Activated B cell treated with CpG ODN at 0.5 μM for 24 hours (primary cell): Measurements from ENCODE around the gene SDF4. TPM values are rescaled to one million over a fixed set of nuclear protein-coding genes. Genes with fewer than 3 reads are reported as not detected.

Experiments used
- ATAC-seq: fragments of 200-7000 bp; cut with Tn5 transposase; one replicate; pipeline ENCODE4 v1.10.0; 2021; ENCODE audit warnings: low read depth, mild to moderate bottlenecking, moderate library complexity
- CTCF ChIA-PET: fragments of 350-600 bp; sonication (Branson Sonifier 250); formaldehyde crosslinking; loops from one replicate; lab custom pipeline; 2021; ENCODE audit warnings: antibody characterized with exemption; lab: Charles Lee
- POLR2A ChIA-PET: fragments of 350-600 bp; sonication (Branson Sonifier 250); formaldehyde crosslinking; loops from one replicate; lab custom pipeline; 2021; ENCODE audit warnings: antibody characterized with exemption; lab: Charles Lee
- DNase-seq: peaks from one replicate; pipeline ENCODE4 v3.0.0; 2022
- H3K27ac Mint-ChIP-seq: one replicate; pipeline ENCODE4 v1.8.0; 2020; ENCODE audit warnings: mixed read lengths
- H3K27me3 Mint-ChIP-seq: one replicate; pipeline ENCODE4 v1.8.0; 2021; ENCODE audit warnings: mixed read lengths
- H3K36me3 Mint-ChIP-seq: one replicate; pipeline ENCODE4 v1.8.0; 2021; ENCODE audit warnings: low read depth, mixed read lengths
- H3K4me1 Mint-ChIP-seq: one replicate; pipeline ENCODE4 v1.8.0; 2021; ENCODE audit warnings: mixed read lengths
- H3K4me3 Mint-ChIP-seq: one replicate; pipeline ENCODE4 v1.8.0; 2020; ENCODE audit warnings: mild to moderate bottlenecking, mixed read lengths
- H3K9me3 Mint-ChIP-seq: one replicate; pipeline ENCODE4 v1.8.0; 2020; ENCODE audit warnings: mixed read lengths
- CTCF ChIP-seq: fragments of 200-600 bp; IDR thresholded peaks from one replicate; pipeline ENCODE4 v1.8.0; 2022; ENCODE audit warnings: antibody characterized with exemption, mild to moderate bottlenecking
- intact Hi-C: fragments of 100-400 bp; cut with micrococcal nuclease; formaldehyde crosslinking; loops from one replicate; pipeline ENCODE4 v1.15.1; 2024
- total RNA-seq: library from RNA; stranded (reverse); gene quantifications from 2 replicates; pipeline ENCODE4 v1.2.3, GENCODE V29; 2022

Gene SDF4
- total RNA-seq, 1 donor from 2014 or later, result 97.9 TPM

GRCh38 chr1:1236945-1237873 is 5.4 kb upstream of the SDF4 start:
- CTCF ChIA-PET, result interaction anchor here (2.1 kb wide), 1 partner anchor 115 kb away, joined by 12 read pairs; no protein-coding TSS in a partner anchor
- POLR2A ChIA-PET, result interaction anchor here (1.5 kb wide), 1 partner anchor 115 kb away, joined by 6 read pairs; no protein-coding TSS in a partner anchor
- H3K9me3 Mint-ChIP-seq, result no peaks in the 10 kb centered on the region
- intact Hi-C loops, result no loop called here
- no peak overlapping the region for H3K27ac Mint-ChIP-seq
- no peak for DNase-seq
- TF ChIP-seq CTCF, result no peak
- H3K27me3 Mint-ChIP-seq, result no peaks in the 10 kb centered on the region
- peak overlapping the region; percentile 32 for H3K4me3 Mint-ChIP-seq
- H3K36me3 Mint-ChIP-seq, result peaks cover 18% of the 10 kb centered on the region
- H3K4me1 Mint-ChIP-seq, result peaks cover 30% of the 10 kb centered on the region
- ATAC-seq, result no peak

DNA sequence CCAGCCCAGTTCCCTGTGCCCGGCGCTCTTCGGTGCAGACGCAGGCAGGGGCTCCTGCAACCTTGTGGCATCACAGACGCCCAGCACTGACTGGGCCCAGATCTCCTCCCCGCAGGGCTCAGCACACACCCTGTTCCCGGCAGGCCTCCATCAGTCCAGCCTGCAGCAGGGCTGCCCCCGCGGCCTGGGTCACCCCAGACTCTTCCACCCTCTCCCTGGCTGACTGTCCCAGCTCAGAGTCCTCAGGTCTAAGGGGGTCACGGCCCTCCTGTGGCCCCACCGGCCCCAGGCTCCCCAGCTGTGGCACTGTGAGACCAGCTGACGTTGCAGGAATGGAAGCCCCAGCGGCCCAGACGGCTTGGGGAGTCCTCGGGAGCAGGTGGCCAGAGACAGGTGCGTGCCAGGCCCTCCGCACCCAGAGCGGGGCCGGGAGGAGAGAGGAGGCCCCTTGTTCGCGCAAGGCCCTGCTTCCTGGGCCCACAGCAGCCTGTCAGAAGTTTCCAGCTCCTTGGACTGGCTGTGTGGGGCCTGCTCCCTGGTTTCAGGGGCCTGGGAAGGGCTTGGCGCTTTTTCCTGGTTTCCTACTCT is 4.5 kb upstream of the SDF4 start:
- Mint-ChIP-seq H3K36me3 (peaks cover 19% of the 10 kb centered on the region), H3K27ac (no peak overlapping the region), H3K27me3 (no peaks in the 10 kb centered on the region), H3K4me1 (peaks cover 30% of the 10 kb centered on the region), H3K9me3 (no peaks in the 10 kb centered on the region), H3K4me3 (no peak overlapping the region)
- ChIA-PET POLR2A (interaction anchor here (0.7 kb wide), 1 partner anchor 65 kb away, joined by 3 read pairs; no protein-coding TSS in a partner anchor), CTCF (no interaction called here)
- DNase-seq (no peak), ATAC-seq (no peak)
- intact Hi-C loops, result no loop called here
- TF ChIP-seq CTCF, result no peak

DNA sequence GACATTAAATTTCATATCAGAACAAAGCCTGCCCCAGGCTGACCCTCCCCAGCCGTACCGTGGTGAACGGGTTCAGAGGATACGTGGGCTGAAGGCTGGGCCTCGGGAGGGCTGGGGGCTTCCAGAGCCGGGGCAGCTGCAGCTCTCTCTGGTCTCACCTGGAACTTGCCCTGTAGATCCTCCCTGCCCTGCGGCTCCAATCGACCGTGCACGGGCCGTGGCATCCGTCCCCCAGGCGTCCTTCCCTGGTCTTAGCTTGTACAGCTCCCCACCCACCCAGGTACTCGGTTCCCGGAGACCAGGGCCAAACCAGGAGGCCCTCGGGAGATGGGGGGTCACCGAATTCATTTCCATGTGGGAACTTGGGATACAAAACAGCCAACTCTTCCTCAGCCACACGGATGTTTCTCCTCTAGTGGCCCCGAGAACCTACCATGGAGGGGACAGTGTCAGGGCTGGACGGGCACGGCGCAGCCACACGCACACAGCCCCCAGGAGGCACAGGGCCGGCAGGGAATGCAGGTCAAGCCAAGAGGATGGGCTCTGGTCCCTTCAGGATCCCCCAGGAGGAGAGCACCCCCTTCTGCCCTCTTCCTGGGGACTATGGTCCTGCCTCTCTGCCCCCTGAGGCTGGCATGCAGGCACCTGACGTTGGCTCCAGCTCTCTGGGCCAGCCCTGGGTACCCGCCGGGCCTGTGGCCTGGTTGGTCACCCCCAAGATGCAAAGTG is 3.4 kb upstream of the SDF4 start:
- intact Hi-C loops, result no loop called here
- DNase-seq (no peak), ATAC-seq (no peak)
- ChIA-PET POLR2A (interaction anchor here (0.6 to 0.7 kb wide), 2 partner anchors 35 to 64 kb away, joined by 3 to 8 read pairs; no protein-coding TSS in a partner anchor), CTCF (no interaction called here)
- H3K9me3 Mint-ChIP-seq, result no peaks in the 10 kb centered on the region
- no peaks in the 10 kb centered on the region for H3K27me3 Mint-ChIP-seq
- no peak overlapping the region for H3K4me3 Mint-ChIP-seq
- peaks cover 21% of the 10 kb centered on the region for H3K36me3 Mint-ChIP-seq
- H3K27ac Mint-ChIP-seq, result no peak overlapping the region
- H3K4me1 Mint-ChIP-seq, result peaks cover 39% of the 10 kb centered on the region
- no peak for TF ChIP-seq CTCF

DNA sequence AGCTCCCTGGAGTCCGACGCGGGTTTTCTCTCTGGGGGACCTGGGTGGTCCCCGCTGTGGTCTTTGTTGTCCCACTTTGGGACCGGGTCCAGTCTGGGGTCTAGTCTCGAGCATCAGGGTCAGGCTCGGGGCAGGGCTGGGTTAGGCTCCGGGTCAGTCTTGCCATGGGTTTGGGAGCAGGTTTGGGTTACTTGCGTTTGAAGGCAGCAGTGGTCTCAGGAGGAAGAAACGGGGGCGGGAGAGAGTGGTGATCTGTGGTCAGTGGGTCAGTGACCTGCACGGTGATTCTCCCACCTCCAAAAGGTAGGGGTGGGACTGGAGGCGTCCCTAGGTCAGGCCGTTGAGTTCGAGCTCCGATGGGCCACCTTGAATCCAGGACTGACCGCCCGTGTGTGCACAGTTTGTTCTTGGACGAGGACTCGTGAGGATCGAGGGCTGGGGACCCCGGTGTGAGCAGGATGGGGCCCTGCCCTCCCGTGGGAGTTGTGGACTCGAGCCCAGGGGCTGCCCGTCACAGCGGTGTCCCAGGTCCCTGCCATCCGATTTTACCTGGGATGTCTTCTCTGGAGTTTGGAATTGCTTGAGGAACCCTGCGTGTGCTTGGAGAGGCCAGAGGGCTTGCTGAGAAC is 2.5 kb upstream of the SDF4 start:
- no peak overlapping the region for H3K27ac Mint-ChIP-seq
- no peak for ATAC-seq
- ChIA-PET POLR2A (interaction anchor here (0.6 kb wide), 1 partner anchor 67 kb away, joined by 5 read pairs; no protein-coding TSS in a partner anchor), CTCF (no interaction called here)
- intact Hi-C loops, result loop anchor here (5.0 kb wide), 1 partner anchor 92 kb away; no protein-coding TSS in a partner anchor
- peaks cover 28% of the 10 kb centered on the region for H3K36me3 Mint-ChIP-seq
- H3K4me1 Mint-ChIP-seq, result peaks cover 48% of the 10 kb centered on the region
- no peaks in the 10 kb centered on the region for H3K27me3 Mint-ChIP-seq
- no peaks in the 10 kb centered on the region for H3K9me3 Mint-ChIP-seq
- TF ChIP-seq CTCF, result no peak
- peak overlapping the region; percentile 56 for H3K4me3 Mint-ChIP-seq
- no peak for DNase-seq
